ENCODE results near the gene PARD3. TPM values are rescaled to one million over a fixed set of nuclear protein-coding genes. Genes with fewer than 3 reads are reported as not detected.

PARD3 gene
- total and polyA plus RNA-seq, 10 of the 15 experiments (the other 5 are each of a cell fraction or from before 2014, with no cell fraction given): 2.6 to 43.1 (median 13.9) TPM

DNA sequence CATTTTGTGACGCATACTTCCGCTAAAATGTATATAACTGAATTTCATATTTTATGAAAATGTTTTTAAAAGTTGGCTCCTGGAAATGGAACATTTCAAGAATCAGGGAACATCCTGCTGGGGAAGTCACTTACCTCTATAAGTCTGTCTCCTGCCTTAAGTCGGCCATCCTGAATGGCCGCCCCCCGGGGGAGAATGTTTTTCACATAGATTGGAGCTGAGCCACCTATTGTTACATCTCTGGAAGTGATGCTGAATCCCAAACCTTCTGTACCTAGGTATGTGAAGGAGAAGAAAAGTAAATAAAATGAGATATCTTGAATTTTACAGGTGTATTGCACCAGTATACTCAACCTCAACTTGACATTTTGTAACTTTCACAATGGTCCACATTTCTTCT lies 437.3 kb downstream of the PARD3 start (continued):
- TF ChIP-seq MEF2B (IDR thresholded peaks at IDR 0.05; ENCODE audit: partially characterized antibody, poor library complexity, severe bottlenecking) (no peak), GABPA (IDR thresholded peaks at IDR 0.05; ENCODE audit: low read depth) (no peak), SMARCA5 (IDR thresholded peaks at IDR 0.05) (no peak), SPI1 (IDR thresholded peaks at IDR 0.05; ENCODE audit: borderline replicate concordance, insufficient read depth, low read depth, low read length) (no peak), ZBED1 (IDR thresholded peaks at IDR 0.05; ENCODE audit: borderline replicate concordance) (no peak), LARP7 (IDR thresholded peaks at IDR 0.05) (no peak)

- 52% methylated on average over 6 of the region's 6 CpGs for whole genome bisulfite sequencing (ENCODE audit: insufficient coverage, insufficient replicate concordance, low lambda C conversion rate, missing lambda C conversion rate)
- H3K36me3 ChIP-seq (ENCODE audit: control insufficient read depth in 2 of 2, insufficient read depth in 2 of 2, low read length in 1 of 2): no peaks in the 10 kb centered on the region
- POLR2A ChIA-PET: no interaction called here
- in situ Hi-C loops (cut with MboI): no loop called here
- H3K9ac ChIP-seq (ENCODE audit: control insufficient read depth, insufficient read depth, low read length): no peak overlapping the region
- BruUV-seq (replicated peaks): no TSS peak
- no peak for TF ChIP-seq CUX1 (IDR thresholded peaks at IDR 0.05; ENCODE audit: insufficient replicate concordance, low read depth, low read length)
- TF ChIP-seq ATF2 (IDR thresholded peaks at IDR 0.05; ENCODE audit: low read length): no peak
- TF ChIP-seq MTA2 (IDR thresholded peaks at IDR 0.05; ENCODE audit: low read depth): no peak
- TF ChIP-seq MYC (IDR thresholded peaks at IDR 0.05; ENCODE audit: insufficient read depth, insufficient read length, insufficient replicate concordance, low read length, severe bottlenecking): no peak
- no peak for TF ChIP-seq TARDBP (IDR thresholded peaks at IDR 0.05; ENCODE audit: borderline replicate concordance)
- no peak for TF ChIP-seq LARP7 (IDR thresholded peaks at IDR 0.05)
- TF ChIP-seq IRF3 (IDR thresholded peaks at IDR 0.05): no peak
- TF ChIP-seq FOXM1 (IDR thresholded peaks at IDR 0.05; ENCODE audit: low read depth, low read length): no peak
- TF ChIP-seq ZBED1 (IDR thresholded peaks at IDR 0.05; ENCODE audit: borderline replicate concordance): no peak
- TF ChIP-seq HDAC2 (IDR thresholded peaks at IDR 0.05): no peak
- SMC1A ChIA-PET (ENCODE audit: uncharacterized antibody, unreplicated experiment): interaction anchor here (0.6 to 2.0 kb wide), 4 partner anchors 26 to 264 kb away, joined by 3 to 5 read pairs (median 3); no protein-coding TSS in a partner anchor
- peak; percentile 56 for ATAC-seq
- no peak overlapping the region for H3K27ac ChIP-seq (ENCODE audit: control insufficient read depth, insufficient read depth)
- no peak overlapping the region for H2AFZ ChIP-seq (ENCODE audit: control insufficient read depth, low read depth, low read length)
- intact Hi-C loops (cut with micrococcal nuclease; ENCODE audit: unreplicated experiment): no loop called here
- 0 out of 2 replicates have a peak, but pooled peaks cover 2% of the 10 kb centered on the region for H3K4me1 ChIP-seq (ENCODE audit: control insufficient read depth, insufficient read depth, low read length)
- CTCF ChIA-PET: no interaction called here
- no peaks in the 10 kb centered on the region for H3K79me2 ChIP-seq (ENCODE audit: control insufficient read depth, insufficient read depth, low read length)
- no peaks in the 10 kb centered on the region for H3K27me3 ChIP-seq (replicated peaks in 1 of 2; ENCODE audit: control insufficient read depth in 2 of 2, insufficient read depth in 2 of 2, low read length in 1 of 2)
- 0 out of 2 replicates have a peak overlapping the region, but pooled peaks have one; percentile 12 for H3K4me2 ChIP-seq (ENCODE audit: control insufficient read depth, insufficient read depth)
- H3K4me3 ChIP-seq: no peak overlapping the region
- no peak for DNase-seq (ENCODE audit: low read depth, low spot score)
- RAD21 ChIA-PET (ENCODE audit: unreplicated experiment): interaction anchor here (1.0 to 1.6 kb wide), 4 partner anchors 9 to 150 kb away, joined by 3 to 4 read pairs (median 3); no protein-coding TSS in a partner anchor
- H4K20me1 ChIP-seq (ENCODE audit: control insufficient read depth, insufficient read depth): no peaks in the 10 kb centered on the region
- FAIRE-seq: no peak
- H3K9me3 ChIP-seq (replicated peaks; ENCODE audit: control insufficient read depth, insufficient read depth, low read length): no peaks in the 10 kb centered on the region
Measured at GRCh38 chr10:34374356-34375045, 440.6 kb downstream of the PARD3 start.

All from GM12878 (cell line).